T-helper 1 cell treated with Interleukin-12 subunit alpha and Interleukin-12 subunit beta and Interleukin-4 antibody, amounts not matched to agents 30 μg/mL and 1 μg/mL, for 36 hours (primary cell): ENCODE measurements around the gene GALNT2.
A peak's percentile ranks its signal among the peaks of the same experiment; 100 is the strongest.

Source experiments
- H3K27ac Mint-ChIP-seq: one replicate; pipeline ENCODE4 v1.8.0; 2021; ENCODE audit warnings: mild to moderate bottlenecking, mixed read lengths
- H3K27me3 Mint-ChIP-seq: one replicate; pipeline ENCODE4 v1.8.0; 2021; ENCODE audit warnings: low read depth, mixed read lengths
- H3K36me3 Mint-ChIP-seq: one replicate; pipeline ENCODE4 v1.8.0; 2021; ENCODE audit warnings: low read depth, mixed read lengths
- H3K4me1 Mint-ChIP-seq: one replicate; pipeline ENCODE4 v1.8.0; 2021; ENCODE audit warnings: low read depth, mixed read lengths
- H3K4me3 Mint-ChIP-seq: one replicate; pipeline ENCODE4 v1.8.0; 2021; ENCODE audit warnings: mild to moderate bottlenecking, moderate library complexity, mixed read lengths
- H3K9me3 Mint-ChIP-seq: one replicate; pipeline ENCODE4 v1.8.0; 2021; ENCODE audit warnings: mixed read lengths

Gene GALNT2

GRCh38 chr1:230160957-230161771 is 94.1 kb downstream of the GALNT2 start:
- Mint-ChIP-seq H3K36me3 (no peaks in the 10 kb centered on the region), H3K27me3 (no peaks in the 10 kb centered on the region), H3K27ac (no peak overlapping the region), H3K9me3 (no peaks in the 10 kb centered on the region), H3K4me3 (no peak overlapping the region), H3K4me1 (peaks cover 20% of the 10 kb centered on the region)

DNA sequence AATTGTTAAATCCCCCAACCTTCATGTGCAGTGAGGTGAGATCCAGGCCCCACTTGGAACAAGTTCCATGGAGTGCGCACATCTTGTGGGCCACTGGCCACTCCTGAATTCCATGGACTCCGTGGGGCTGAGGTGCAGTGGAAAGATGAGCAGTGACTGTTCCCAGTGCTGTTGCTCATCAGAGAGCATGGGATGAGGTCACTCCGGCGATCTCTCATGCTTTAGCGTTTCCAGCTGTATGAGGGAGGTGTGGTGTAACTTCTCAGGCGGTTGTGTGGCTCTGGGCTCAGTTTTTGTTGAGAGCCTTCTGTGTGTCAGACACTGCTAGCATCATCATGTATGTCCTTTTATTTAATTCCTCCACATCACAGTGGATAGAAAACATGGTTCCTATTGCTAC is 96.2 kb downstream of the GALNT2 start:
- Mint-ChIP-seq H3K36me3 (no peaks in the 10 kb centered on the region), H3K9me3 (no peaks in the 10 kb centered on the region)

GRCh38 chr1:230163719-230164118 is 96.7 kb downstream of the GALNT2 start:
- Mint-ChIP-seq H3K27ac (no peak overlapping the region), H3K4me1 (peaks cover 14% of the 10 kb centered on the region), H3K9me3 (no peaks in the 10 kb centered on the region), H3K36me3 (no peaks in the 10 kb centered on the region), H3K27me3 (no peaks in the 10 kb centered on the region), H3K4me3 (no peak overlapping the region)

More for the DNA sequence above, 96.2 kb downstream of the GALNT2 start:
- peaks cover 12% of the 10 kb centered on the region for H3K4me1 Mint-ChIP-seq
- no peaks in the 10 kb centered on the region for H3K27me3 Mint-ChIP-seq
- H3K27ac Mint-ChIP-seq: no peak overlapping the region
- no peak overlapping the region for H3K4me3 Mint-ChIP-seq

DNA sequence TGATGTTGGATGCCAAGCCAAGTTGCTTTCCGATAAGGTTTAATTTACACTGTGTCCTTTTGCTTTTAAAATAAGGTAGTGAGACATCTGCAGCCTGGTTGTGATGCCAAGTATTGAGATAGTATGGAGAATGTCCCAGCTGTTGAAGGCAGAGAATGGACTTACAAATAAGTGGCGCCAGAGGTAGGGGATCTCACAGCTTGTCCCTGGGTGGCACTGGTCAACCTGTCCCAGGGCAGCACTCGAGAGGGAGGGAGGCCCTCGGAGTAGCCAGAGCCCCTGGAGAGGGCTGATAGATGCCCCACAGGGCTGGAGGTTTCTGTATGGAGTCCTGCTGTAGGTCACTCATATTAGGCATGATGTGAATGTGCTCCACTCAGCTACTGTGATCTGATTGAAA is 98.5 kb downstream of the GALNT2 start:
- Mint-ChIP-seq H3K27ac (no peak overlapping the region), H3K27me3 (no peaks in the 10 kb centered on the region), H3K4me1 (peaks cover 31% of the 10 kb centered on the region), H3K36me3 (no peaks in the 10 kb centered on the region), H3K4me3 (no peak overlapping the region), H3K9me3 (no peaks in the 10 kb centered on the region)

GRCh38 chr1:230166366-230167132 is 99.5 kb downstream of the GALNT2 start:
- Mint-ChIP-seq H3K4me1 (peaks cover 29% of the 10 kb centered on the region), H3K36me3 (no peaks in the 10 kb centered on the region), H3K4me3 (no peak overlapping the region), H3K9me3 (no peaks in the 10 kb centered on the region), H3K27ac (no peak overlapping the region), H3K27me3 (no peaks in the 10 kb centered on the region)

GRCh38 chr1:230167419-230167852 is 100.4 kb downstream of the GALNT2 start:
- Mint-ChIP-seq H3K27me3 (no peaks in the 10 kb centered on the region), H3K36me3 (no peaks in the 10 kb centered on the region), H3K9me3 (no peaks in the 10 kb centered on the region), H3K27ac (no peak overlapping the region), H3K4me3 (no peak overlapping the region), H3K4me1 (peaks cover 29% of the 10 kb centered on the region)

- H3K4me3 Mint-ChIP-seq: peak overlapping the region; percentile 25
- H3K9me3 Mint-ChIP-seq: no peaks in the 10 kb centered on the region
- H3K27ac Mint-ChIP-seq: peak overlapping the region; percentile 23
- H3K27me3 Mint-ChIP-seq: no peaks in the 10 kb centered on the region
- H3K4me1 Mint-ChIP-seq: peaks cover 27% of the 10 kb centered on the region
- no peaks in the 10 kb centered on the region for H3K36me3 Mint-ChIP-seq
Measured at GRCh38 chr1:230169454-230170152, 102.6 kb downstream of the GALNT2 start.

DNA sequence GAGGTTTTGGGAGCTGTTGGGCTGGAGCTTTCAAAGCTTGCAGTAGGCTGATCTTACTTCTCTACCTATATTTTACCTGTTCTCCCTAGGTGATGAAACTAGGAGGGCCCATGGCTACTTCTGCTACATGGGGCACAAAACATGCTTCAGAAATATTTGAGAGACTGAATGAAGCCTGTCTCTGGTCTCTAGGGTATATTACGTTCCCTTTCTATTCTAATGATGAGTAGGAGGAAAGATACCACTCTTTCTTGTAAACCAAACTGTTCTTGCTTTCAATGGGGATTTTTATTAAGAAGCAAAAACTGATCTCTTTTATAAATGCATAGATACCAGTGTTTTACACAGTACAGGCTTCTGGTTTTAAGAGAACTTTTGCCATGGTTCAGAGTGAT is 103.1 kb downstream of the GALNT2 start:
- H3K27ac Mint-ChIP-seq: no peak overlapping the region
- H3K27me3 Mint-ChIP-seq: no peaks in the 10 kb centered on the region
- H3K4me1 Mint-ChIP-seq: peaks cover 27% of the 10 kb centered on the region
- H3K36me3 Mint-ChIP-seq: no peaks in the 10 kb centered on the region
- H3K9me3 Mint-ChIP-seq: no peaks in the 10 kb centered on the region
- peak overlapping the region; percentile 13 for H3K4me3 Mint-ChIP-seq

GRCh38 chr1:230170622-230171021 is 103.6 kb downstream of the GALNT2 start:
- no peaks in the 10 kb centered on the region for H3K36me3 Mint-ChIP-seq
- H3K9me3 Mint-ChIP-seq: no peaks in the 10 kb centered on the region
- no peak overlapping the region for H3K4me3 Mint-ChIP-seq
- no peak overlapping the region for H3K27ac Mint-ChIP-seq
- H3K4me1 Mint-ChIP-seq: peaks cover 28% of the 10 kb centered on the region
- H3K27me3 Mint-ChIP-seq: no peaks in the 10 kb centered on the region

DNA sequence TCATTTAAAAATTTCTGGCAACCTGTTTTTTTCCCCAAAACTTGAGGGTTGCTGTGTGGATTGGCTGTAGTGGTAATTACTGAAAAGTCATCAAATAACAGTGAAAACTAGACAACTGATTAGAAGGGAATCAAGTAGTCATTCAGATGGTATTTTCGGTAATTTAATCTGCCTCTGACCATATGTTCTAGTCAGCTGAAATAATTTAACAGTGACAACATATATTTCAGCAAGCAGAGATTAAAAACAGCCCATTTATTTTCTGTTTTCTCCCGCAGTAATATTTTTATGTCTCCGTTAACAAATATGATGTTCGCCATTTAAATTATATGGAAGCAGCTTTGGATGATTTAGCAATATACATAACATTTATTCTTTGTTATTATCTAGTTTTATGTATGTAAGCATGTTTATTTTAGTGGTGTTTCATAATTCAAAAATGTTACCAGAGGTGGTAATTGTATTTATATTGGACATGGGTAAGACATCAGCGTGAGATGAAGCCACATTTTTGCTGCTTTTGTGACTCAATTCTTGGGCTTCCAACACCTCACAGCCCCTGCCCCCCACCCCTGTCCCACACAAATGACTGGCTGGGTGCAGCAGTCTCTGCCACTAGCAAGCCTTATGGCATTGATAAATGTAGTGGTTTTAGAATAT is 104.4 kb downstream of the GALNT2 start:
- Mint-ChIP-seq H3K4me1 (peaks cover 31% of the 10 kb centered on the region), H3K27ac (no peak overlapping the region), H3K36me3 (no peaks in the 10 kb centered on the region), H3K9me3 (no peaks in the 10 kb centered on the region), H3K27me3 (no peaks in the 10 kb centered on the region), H3K4me3 (no peak overlapping the region)

- H3K9me3 Mint-ChIP-seq: no peaks in the 10 kb centered on the region
- H3K27me3 Mint-ChIP-seq: no peaks in the 10 kb centered on the region
- H3K4me1 Mint-ChIP-seq: peaks cover 28% of the 10 kb centered on the region
- no peaks in the 10 kb centered on the region for H3K36me3 Mint-ChIP-seq
- no peak overlapping the region for H3K4me3 Mint-ChIP-seq
- no peak overlapping the region for H3K27ac Mint-ChIP-seq
Measured at GRCh38 chr1:230172016-230172537, 105.0 kb downstream of the GALNT2 start.

- H3K4me3 Mint-ChIP-seq: no peak overlapping the region
- no peaks in the 10 kb centered on the region for H3K27me3 Mint-ChIP-seq
- H3K27ac Mint-ChIP-seq: no peak overlapping the region
- peaks cover 24% of the 10 kb centered on the region for H3K4me1 Mint-ChIP-seq
- no peaks in the 10 kb centered on the region for H3K9me3 Mint-ChIP-seq
- peaks cover 3% of the 10 kb centered on the region for H3K36me3 Mint-ChIP-seq
Measured at GRCh38 chr1:230173187-230173975, 106.3 kb downstream of the GALNT2 start.

- Mint-ChIP-seq H3K36me3 (peaks cover 7% of the 10 kb centered on the region), H3K4me1 (peaks cover 20% of the 10 kb centered on the region), H3K4me3 (no peak overlapping the region), H3K9me3 (no peaks in the 10 kb centered on the region), H3K27me3 (no peaks in the 10 kb centered on the region), H3K27ac (no peak overlapping the region)
Measured at GRCh38 chr1:230174041-230174440, 107.0 kb downstream of the GALNT2 start.
